IMR-90 (cell line): ENCODE data around the gene MAN2A2. TPM values are rescaled to one million over a fixed set of nuclear protein-coding genes. Genes with fewer than 3 reads are reported as not detected.

ENCODE experiments used
- ATAC-seq: fragments of 200-7000 bp; cut with Tn5 transposase; 2 replicates; pipeline ENCODE4 v1.9.1; 2020; ENCODE audit warnings: low read depth, mild to moderate bottlenecking, moderate library complexity
- BruUV-seq: library from RNA; stranded (reverse); fragments of 400-500 nt; replicated peaks from 2 replicates; lab custom pipeline; 2021; lab: Mats Ljungman, UMichigan
- CTCF ChIA-PET: fragments of 300-600 bp; formaldehyde crosslinking; extraction: SDS; loops from one replicate; lab custom pipeline; 2021; ENCODE audit warnings: antibody characterized with exemption; lab: Yijun Ruan, JAX
- POLR2A ChIA-PET: fragments of 300-600 bp; sonication (Branson Sonifier 250); formaldehyde crosslinking; loops from one replicate; lab custom pipeline; 2022; ENCODE audit warnings: antibody characterized with exemption; ENCODE audit not compliant: unreplicated experiment; lab: Charles Lee
- DNase-seq: peaks from one replicate; pipeline ENCODE4 v3.0.0; 2013
- H2AFZ ChIP-seq: replicated peaks from 2 replicates; pipeline ENCODE3; 2013; ENCODE audit warnings: low read length, mild to moderate bottlenecking; ENCODE audit not compliant: poor library complexity
- H2AK5ac ChIP-seq: 2 replicates; pipeline ENCODE4 v1.6.1; 2013; ENCODE audit warnings: low read depth, low read length, inconsistent platforms
- H2AK9ac ChIP-seq: replicated peaks from 2 replicates; pipeline ENCODE3; 2013; ENCODE audit warnings: mild to moderate bottlenecking, low read depth, low read length, moderate library complexity; ENCODE audit not compliant: poor library complexity
- H2BK120ac ChIP-seq: 2 replicates; pipeline ENCODE4 v1.6.1; 2013; ENCODE audit warnings: low read depth, low read length, inconsistent platforms
- H2BK15ac ChIP-seq: 3 replicates; pipeline ENCODE4 v1.6.1; 2013; ENCODE audit warnings: low read depth, low read length, inconsistent platforms
- H2BK20ac ChIP-seq: 2 replicates; pipeline ENCODE4 v1.6.1; 2013; ENCODE audit warnings: low read depth, mild to moderate bottlenecking, inconsistent platforms, low read length, moderate library complexity
- H2BK5ac ChIP-seq: 2 replicates; pipeline ENCODE4 v1.6.1; 2013; ENCODE audit warnings: mild to moderate bottlenecking, low read depth, low read length, inconsistent platforms; ENCODE audit not compliant: poor library complexity, severe bottlenecking
- H3K14ac ChIP-seq: replicated peaks from 2 replicates; pipeline ENCODE4 v1.6.1; 2013; ENCODE audit warnings: low read depth, low read length, inconsistent platforms
- H3K18ac ChIP-seq: 2 replicates; pipeline ENCODE4 v1.6.1; 2013; ENCODE audit warnings: low read depth, low read length, control low read depth
- H3K23ac ChIP-seq: 2 replicates; pipeline ENCODE4 v1.6.1; 2013; ENCODE audit warnings: low read depth, low read length, inconsistent platforms
- H3K27ac ChIP-seq: 2 replicates; pipeline ENCODE4 v1.5.1; 2013; ENCODE audit warnings: mild to moderate bottlenecking, control low read depth, low read length; ENCODE audit not compliant: insufficient read depth
- H3K27me3 ChIP-seq: 2 replicates; pipeline ENCODE4 v1.6.1; 2013; ENCODE audit warnings: low read length; ENCODE audit not compliant: control insufficient read depth, insufficient read depth
- H3K36me3 ChIP-seq: 2 replicates; pipeline ENCODE4 v1.6.1; 2013; ENCODE audit warnings: low read length, mixed read lengths; ENCODE audit not compliant: control insufficient read depth, insufficient read depth
- H3K4ac ChIP-seq: 2 replicates; pipeline ENCODE4 v1.6.1; 2013; ENCODE audit warnings: low read depth, low read length, inconsistent platforms
- H3K4me1 ChIP-seq: 2 replicates; pipeline ENCODE4 v1.6.1; 2013; ENCODE audit warnings: low read length, mixed read lengths; ENCODE audit not compliant: control insufficient read depth, insufficient read depth
- H3K4me2 ChIP-seq: 2 replicates; pipeline ENCODE4 v1.6.1; 2013; ENCODE audit warnings: low read depth, mild to moderate bottlenecking, control low read depth, low read length, moderate library complexity
- H3K4me3 ChIP-seq: 2 replicates; pipeline ENCODE4 v1.5.1; 2013; ENCODE audit warnings: low read depth, mild to moderate bottlenecking, control low read depth, low read length, moderate library complexity; ENCODE audit not compliant: insufficient read depth
- H3K56ac ChIP-seq: 2 replicates; pipeline ENCODE4 v1.6.1; 2013; ENCODE audit warnings: low read length, inconsistent platforms; ENCODE audit not compliant: insufficient read depth; ENCODE audit errors: extremely low read depth
- H3K79me1 ChIP-seq, 2 experiments: 2 replicates each; pipeline ENCODE4 v1.6.1; 2013; ENCODE audit warnings: low read length in 2 of 2, inconsistent platforms in 1 of 2, low read depth in 1 of 2
- H3K9ac ChIP-seq: 2 replicates; pipeline ENCODE4 v1.6.1; 2013; ENCODE audit warnings: low read depth, low read length, control low read depth
- H3K9me1 ChIP-seq: 2 replicates; pipeline ENCODE4 v1.6.1; 2013; ENCODE audit warnings: low read length, inconsistent platforms; ENCODE audit not compliant: insufficient read depth
- H3K9me3 ChIP-seq: 2 replicates; pipeline ENCODE4 v1.6.1; 2013; ENCODE audit warnings: low read length; ENCODE audit not compliant: control insufficient read depth, insufficient read depth
- H4K20me1 ChIP-seq: 2 replicates; pipeline ENCODE4 v1.6.1; 2013; ENCODE audit warnings: low read length, inconsistent platforms; ENCODE audit not compliant: insufficient read depth
- H4K5ac ChIP-seq: 2 replicates; pipeline ENCODE4 v1.6.1; 2013; ENCODE audit warnings: mild to moderate bottlenecking, low read depth, low read length, control low read depth
- H4K8ac ChIP-seq, 2 experiments: 2 replicates each; pipeline ENCODE4 v1.6.1; 2013; ENCODE audit warnings: low read depth in 2 of 2, low read length in 2 of 2, control low read depth in 1 of 2, inconsistent platforms in 1 of 2
- H4K91ac ChIP-seq: 2 replicates; pipeline ENCODE4 v1.6.1; 2013; ENCODE audit warnings: low read depth, low read length, inconsistent platforms; ENCODE audit not compliant: insufficient read depth
- BHLHE40 ChIP-seq: fragments of 150-350 bp; IDR thresholded peaks from 2 replicates; pipeline ENCODE4 v1.6.1; 2016; ENCODE audit warnings: mild to moderate bottlenecking, low read depth, low read length
- CEBPB ChIP-seq: IDR thresholded peaks from 2 replicates; pipeline ENCODE4 v1.6.1; 2012; ENCODE audit warnings: low read depth, low read length, improper control_type of control experiment
- CHD1 ChIP-seq: IDR thresholded peaks from 2 replicates; pipeline ENCODE4 v1.6.1; 2012; ENCODE audit warnings: low read depth, low read length, improper control_type of control experiment
- ELK1 ChIP-seq: fragments of 150-350 bp; IDR thresholded peaks from 2 replicates; pipeline ENCODE4 v1.6.1; 2016; ENCODE audit warnings: low read depth, mild to moderate bottlenecking, low read length, moderate library complexity, borderline replicate concordance
- MAFK ChIP-seq: IDR thresholded peaks from 2 replicates; pipeline ENCODE4 v1.6.1; 2012; ENCODE audit warnings: low read depth, low read length, improper control_type of control experiment
- RFX5 ChIP-seq: IDR thresholded peaks from 2 replicates; pipeline ENCODE4 v1.8.0; 2012; ENCODE audit warnings: low read depth, mild to moderate bottlenecking, low read length, moderate library complexity
- WGBS, 2 experiments: methylation state at CpG; one replicate each; pipeline versions ENCODE4 v1.1.5 to v1.1.7; 2013; ENCODE audit warnings: missing lambda C conversion rate in 2 of 2; ENCODE audit not compliant: insufficient read length in 1 of 2; ENCODE audit errors: extremely low coverage in 2 of 2; 5-methylcytosine and 5-hydroxymethylcytosine counted together
- dilution Hi-C: fragments of 300-500 bp; cut with HindIII; formaldehyde crosslinking; loops from one replicate; pipeline ENCODE4 v1.14.3; 2018; ENCODE audit warnings: low sequenced_read_pairs; ENCODE audit not compliant: unreplicated experiment
- in situ Hi-C: fragments of 300-500 bp; cut with MboI; formaldehyde crosslinking; loops from 3 replicates; pipeline ENCODE4 v1.14.3; 2019; ENCODE audit warnings: low sequenced_read_pairs, inconsistent platforms, mixed read lengths
- intact Hi-C: fragments of 100-400 bp; cut with micrococcal nuclease; formaldehyde crosslinking; loops from 2 replicates; pipeline ENCODE4 v1.10.0; 2022
- polyA plus RNA-seq, 3 experiments: library from polyadenylated mRNA; depleted of rRNA; stranded (reverse); fragments of >200 nt; gene quantifications; 2 replicates each; pipeline ENCODE4 v1.2.3, GENCODE V29; 2012; ENCODE audit warnings: low replicate concordance in 1 of 3
- total RNA-seq: library from RNA; depleted of rRNA; stranded (reverse); fragments of >200 nt; gene quantifications from 2 replicates; pipeline ENCODE4 v1.2.3, GENCODE V29; 2012
- TF ChIP-seq, protein P1 (sequence below): fragments of 150-350 bp; IDR thresholded peaks from 2 replicates; pipeline ENCODE4 v1.6.1; 2017; ENCODE audit warnings: mild to moderate bottlenecking, antibody characterized with exemption, low read length, low read depth

The MAN2A2 gene
- total and polyA plus RNA-seq, 2 of the 4 experiments (the other 2 are of a cell fraction): 3.4 to 52.5 TPM

GRCh38 chr15:90912770-90913075 lies 9.6 kb downstream of the MAN2A2 start:
- no TSS peak for BruUV-seq
- Histone ChIP-seq H3K56ac (no peak overlapping the region), H4K91ac (no peak overlapping the region), H3K23ac (no peak overlapping the region), H3K27me3 (no peaks in the 10 kb centered on the region), H2BK5ac (no peak overlapping the region), H4K5ac (no peak overlapping the region), H3K9ac (no peak overlapping the region), H3K4ac (no peak overlapping the region), H2AK5ac (no peak overlapping the region), H2BK120ac (no peak overlapping the region), H2AFZ (no peak overlapping the region), H3K4me2 (no peak overlapping the region), H4K8ac (no peak overlapping the region), H3K9me1 (peaks cover 3% of the 10 kb centered on the region; the same call in 1 of the 2 replicates), H2BK20ac (no peak overlapping the region), H3K18ac (no peak overlapping the region), H3K14ac (no peak overlapping the region), H3K4me3 (no peak overlapping the region), H2AK9ac (no peak overlapping the region), H3K79me1 (no peaks in the 10 kb centered on the region), H2BK15ac (no peak overlapping the region), H4K20me1 (no peaks in the 10 kb centered on the region), H3K36me3 (peaks cover 39% of the 10 kb centered on the region), H3K9me3 (no peaks in the 10 kb centered on the region), H3K4me1 (peaks cover 10% of the 10 kb centered on the region; the same call in 1 of the 2 replicates), H3K27ac (no peak overlapping the region)
- dilution Hi-C loops (no loop called here), in situ Hi-C loops (no loop called here), intact Hi-C loops (no loop called here)
- TF ChIP-seq CEBPB (no peak), ELK1 (no peak), CHD1 (no peak), MAFK (no peak), BHLHE40 (no peak), RFX5 (no peak)
- TF ChIP-seq, protein P1, sequence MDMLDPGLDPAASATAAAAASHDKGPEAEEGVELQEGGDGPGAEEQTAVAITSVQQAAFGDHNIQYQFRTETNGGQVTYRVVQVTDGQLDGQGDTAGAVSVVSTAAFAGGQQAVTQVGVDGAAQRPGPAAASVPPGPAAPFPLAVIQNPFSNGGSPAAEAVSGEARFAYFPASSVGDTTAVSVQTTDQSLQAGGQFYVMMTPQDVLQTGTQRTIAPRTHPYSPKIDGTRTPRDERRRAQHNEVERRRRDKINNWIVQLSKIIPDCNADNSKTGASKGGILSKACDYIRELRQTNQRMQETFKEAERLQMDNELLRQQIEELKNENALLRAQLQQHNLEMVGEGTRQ: no peak
- CTCF ChIA-PET: no interaction called here
- no CpG with 5 or more reads among the region's 7 CpGs for WGBS, 2 experiments
- ATAC-seq: no peak
- no peak for DNase-seq
- POLR2A ChIA-PET: no interaction called here
